ENCODE measurements around the gene KLF7. TPM values are rescaled to one million over a fixed set of nuclear protein-coding genes. Genes with fewer than 3 reads are reported as not detected.

KLF7 gene
- total RNA-seq, 1 donor from 2014 or later: 35.8 TPM

DNA sequence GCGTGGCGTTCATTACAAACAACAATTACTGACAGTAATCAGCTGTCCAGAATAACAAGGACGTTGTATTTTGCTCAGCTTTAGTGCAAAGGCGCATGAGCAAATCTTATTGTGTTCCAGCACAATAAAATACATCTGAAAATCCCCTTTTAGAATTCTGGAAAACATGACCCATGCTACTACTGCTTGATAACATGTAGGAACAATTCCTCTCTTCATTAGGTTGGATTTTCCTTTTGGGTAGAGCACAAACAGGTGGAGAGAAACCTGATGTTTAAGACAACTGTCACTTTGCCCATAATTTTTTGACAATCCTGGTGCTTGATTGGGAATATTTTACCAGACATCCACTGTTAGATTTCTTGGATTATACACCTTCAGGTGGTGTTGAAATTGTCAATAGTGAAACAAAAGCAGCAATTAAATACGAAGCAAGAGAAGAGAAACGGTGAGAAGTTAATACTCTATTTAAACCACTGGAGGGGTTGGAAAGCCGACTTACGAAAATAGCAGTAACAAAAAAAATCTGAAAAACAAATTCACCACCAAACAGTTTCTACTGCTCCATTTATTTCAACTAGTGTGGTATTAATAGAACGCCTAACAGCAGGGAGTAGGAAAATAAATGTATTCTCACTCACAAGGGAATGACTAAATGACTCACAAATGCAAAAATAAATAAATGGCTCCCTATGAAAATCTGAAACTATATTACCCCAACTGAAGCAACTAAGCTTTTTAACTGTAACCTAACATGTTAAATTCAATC, 123.8 kb downstream of the KLF7 start:
- DNase-seq (ENCODE audit: extremely low spot score in 2 of 2): no peak
- Histone ChIP-seq H3K27ac (no peak overlapping the region), H3K4me3 (peak overlapping the region in 1 of 2 donors; percentile 10), H3K9me3 (no peaks in the 10 kb centered on the region), H3K36me3 (no peaks in the 10 kb centered on the region), H3K4me1 (peaks cover 12% of the 10 kb centered on the region), H3K27me3 (no peaks in the 10 kb centered on the region)
- intact Hi-C loops (cut with DNase I): no loop called here
- TF ChIP-seq POLR2AphosphoS5 (IDR thresholded peaks at IDR 0.05; ENCODE audit: insufficient read depth in 1 of 2, low read depth in 1 of 2) (no peak), POLR2A (IDR thresholded peaks at IDR 0.05) (no peak)
- TF ChIP-seq, protein P1, sequence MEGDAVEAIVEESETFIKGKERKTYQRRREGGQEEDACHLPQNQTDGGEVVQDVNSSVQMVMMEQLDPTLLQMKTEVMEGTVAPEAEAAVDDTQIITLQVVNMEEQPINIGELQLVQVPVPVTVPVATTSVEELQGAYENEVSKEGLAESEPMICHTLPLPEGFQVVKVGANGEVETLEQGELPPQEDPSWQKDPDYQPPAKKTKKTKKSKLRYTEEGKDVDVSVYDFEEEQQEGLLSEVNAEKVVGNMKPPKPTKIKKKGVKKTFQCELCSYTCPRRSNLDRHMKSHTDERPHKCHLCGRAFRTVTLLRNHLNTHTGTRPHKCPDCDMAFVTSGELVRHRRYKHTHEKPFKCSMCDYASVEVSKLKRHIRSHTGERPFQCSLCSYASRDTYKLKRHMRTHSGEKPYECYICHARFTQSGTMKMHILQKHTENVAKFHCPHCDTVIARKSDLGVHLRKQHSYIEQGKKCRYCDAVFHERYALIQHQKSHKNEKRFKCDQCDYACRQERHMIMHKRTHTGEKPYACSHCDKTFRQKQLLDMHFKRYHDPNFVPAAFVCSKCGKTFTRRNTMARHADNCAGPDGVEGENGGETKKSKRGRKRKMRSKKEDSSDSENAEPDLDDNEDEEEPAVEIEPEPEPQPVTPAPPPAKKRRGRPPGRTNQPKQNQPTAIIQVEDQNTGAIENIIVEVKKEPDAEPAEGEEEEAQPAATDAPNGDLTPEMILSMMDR (IDR thresholded peaks at IDR 0.05): no peak

DNA sequence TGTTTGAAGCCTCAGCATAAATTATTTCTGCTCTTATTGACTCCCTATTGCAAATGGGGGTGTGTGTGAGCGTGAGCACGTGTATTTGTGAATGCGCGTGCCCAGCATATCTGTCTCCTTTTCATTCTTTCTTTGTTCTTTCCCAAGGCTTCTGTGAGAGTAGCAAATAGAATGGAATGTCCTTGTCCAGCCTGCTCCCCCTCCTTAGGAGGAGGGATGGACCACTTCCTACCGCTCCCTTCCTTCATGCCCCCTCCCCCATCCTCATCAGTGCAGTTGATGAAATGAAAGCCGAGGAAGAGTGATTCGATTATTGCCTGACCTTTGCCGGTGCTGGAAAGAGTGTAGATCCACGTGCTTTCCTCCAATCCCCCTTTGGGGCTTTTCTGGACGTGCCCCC, 124.5 kb downstream of the KLF7 start:
- H3K27ac ChIP-seq: no peak overlapping the region

DNA sequence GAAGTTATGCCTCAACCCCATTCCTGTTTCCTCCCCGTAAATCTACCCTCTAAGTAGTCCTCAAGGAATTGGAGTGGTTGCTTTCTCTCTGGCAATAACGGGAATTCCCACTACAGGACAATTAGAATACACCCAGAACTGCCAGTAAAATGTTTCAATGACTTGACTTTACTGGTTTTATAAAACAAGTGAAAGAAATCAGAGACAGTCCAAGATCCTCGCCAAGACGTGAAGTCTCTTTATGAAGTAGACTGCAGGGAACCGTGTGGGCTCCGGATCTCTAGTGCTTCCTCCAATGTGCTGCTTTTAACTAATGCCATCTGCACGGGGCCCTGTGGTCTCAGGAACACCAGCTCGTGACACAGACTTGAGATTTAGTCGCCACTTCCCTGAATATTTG, 125.1 kb downstream of the KLF7 start:
- Histone ChIP-seq H3K4me1 (peaks cover 7% of the 10 kb centered on the region), H3K27me3 (no peaks in the 10 kb centered on the region), H3K27ac (no peak overlapping the region), H3K9me3 (no peaks in the 10 kb centered on the region), H3K4me3 (no peak overlapping the region), H3K36me3 (no peaks in the 10 kb centered on the region)
- DNase-seq (ENCODE audit: extremely low spot score in 2 of 2): no peak
- TF ChIP-seq, protein P1 (IDR thresholded peaks at IDR 0.05): no peak
- no peak for TF ChIP-seq POLR2A (IDR thresholded peaks at IDR 0.05)
- no peak for TF ChIP-seq POLR2AphosphoS5 (IDR thresholded peaks at IDR 0.05; ENCODE audit: insufficient read depth in 1 of 2, low read depth in 1 of 2)
- intact Hi-C loops (cut with DNase I): no loop called here

More for the DNA sequence above, 124.5 kb downstream of the KLF7 start:
- Histone ChIP-seq H3K27me3 (no peaks in the 10 kb centered on the region), H3K36me3 (no peaks in the 10 kb centered on the region), H3K4me1 (peaks cover 7% of the 10 kb centered on the region), H3K9me3 (no peaks in the 10 kb centered on the region), H3K4me3 (peak overlapping the region; percentile 3 to 10)
- DNase-seq (ENCODE audit: extremely low spot score in 2 of 2): no peak
- intact Hi-C loops (cut with DNase I): no loop called here
- TF ChIP-seq, protein P1 (IDR thresholded peaks at IDR 0.05): no peak
- no peak for TF ChIP-seq POLR2A (IDR thresholded peaks at IDR 0.05)
- TF ChIP-seq POLR2AphosphoS5 (IDR thresholded peaks at IDR 0.05; ENCODE audit: insufficient read depth in 1 of 2, low read depth in 1 of 2): no peak

DNA sequence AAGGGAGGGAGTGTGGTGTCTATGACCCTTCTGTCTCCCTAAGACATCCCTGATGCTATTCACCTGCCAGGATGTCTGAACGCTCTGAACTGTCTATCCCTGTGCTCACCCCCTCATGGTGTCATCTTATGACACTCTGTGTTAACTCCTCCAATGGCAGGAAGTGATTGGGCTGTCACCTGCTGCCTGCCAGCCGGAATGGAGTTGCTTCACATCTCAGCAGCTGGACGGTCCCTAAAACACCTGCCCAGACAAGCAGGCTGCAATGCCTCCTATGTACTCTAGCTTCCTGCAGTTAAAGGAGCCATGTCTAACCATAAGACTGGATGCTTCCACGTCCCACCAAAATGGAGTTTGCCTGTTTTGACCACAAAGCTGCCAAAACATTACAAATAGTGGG, 126.5 kb downstream of the KLF7 start:
- Histone ChIP-seq H3K4me1 (peaks cover 7% of the 10 kb centered on the region), H3K4me3 (no peak overlapping the region), H3K27ac (no peak overlapping the region), H3K27me3 (no peaks in the 10 kb centered on the region), H3K36me3 (no peaks in the 10 kb centered on the region), H3K9me3 (no peaks in the 10 kb centered on the region)
- no peak for DNase-seq (ENCODE audit: extremely low spot score in 2 of 2)
- TF ChIP-seq, protein P1 (IDR thresholded peaks at IDR 0.05): no peak
- TF ChIP-seq POLR2A (IDR thresholded peaks at IDR 0.05) (no peak), POLR2AphosphoS5 (IDR thresholded peaks at IDR 0.05; ENCODE audit: insufficient read depth in 1 of 2, low read depth in 1 of 2) (no peak)
- intact Hi-C loops (cut with DNase I): no loop called here

DNA sequence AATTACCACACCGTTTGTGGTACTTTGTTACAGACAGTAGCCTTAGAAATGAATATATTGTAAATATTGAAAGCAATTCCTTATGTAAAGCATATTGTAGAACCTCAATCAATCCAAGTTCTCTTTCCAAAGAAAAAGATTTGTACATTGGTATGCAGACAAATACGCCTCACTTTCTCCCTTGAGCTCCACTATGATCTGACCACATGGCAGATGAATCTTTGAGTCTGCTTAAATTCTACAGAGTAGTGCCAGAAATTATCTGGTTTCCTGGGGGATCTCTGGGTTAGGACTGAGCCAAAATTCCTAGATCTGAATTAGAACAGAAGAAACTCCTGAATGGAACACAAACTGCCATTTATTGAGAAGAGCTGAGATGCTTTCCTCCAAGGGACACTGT, 127.4 kb downstream of the KLF7 start:
- TF ChIP-seq, protein P1 (IDR thresholded peaks at IDR 0.05): no peak
- no peak for TF ChIP-seq POLR2AphosphoS5 (IDR thresholded peaks at IDR 0.05; ENCODE audit: insufficient read depth in 1 of 2, low read depth in 1 of 2)
- TF ChIP-seq POLR2A (IDR thresholded peaks at IDR 0.05): no peak
- DNase-seq (ENCODE audit: extremely low spot score in 2 of 2): no peak
- no peaks in the 10 kb centered on the region for H3K9me3 ChIP-seq
- H3K27me3 ChIP-seq: no peaks in the 10 kb centered on the region
- H3K36me3 ChIP-seq: no peaks in the 10 kb centered on the region
- no peak overlapping the region for H3K4me3 ChIP-seq
- no peak overlapping the region for H3K27ac ChIP-seq
- intact Hi-C loops (cut with DNase I): no loop called here
- H3K4me1 ChIP-seq: peaks cover 7% of the 10 kb centered on the region
